Measurements from ENCODE around the gene RARRES2. TPM values are rescaled to one million over a fixed set of nuclear protein-coding genes. Genes with fewer than 3 reads are reported as not detected.

Gene RARRES2
- total and polyA plus RNA-seq, 2 of the 13 experiments (the other 11 are each of a cell fraction or from before 2014, with no cell fraction given), result 134 to 172 TPM

DNA sequence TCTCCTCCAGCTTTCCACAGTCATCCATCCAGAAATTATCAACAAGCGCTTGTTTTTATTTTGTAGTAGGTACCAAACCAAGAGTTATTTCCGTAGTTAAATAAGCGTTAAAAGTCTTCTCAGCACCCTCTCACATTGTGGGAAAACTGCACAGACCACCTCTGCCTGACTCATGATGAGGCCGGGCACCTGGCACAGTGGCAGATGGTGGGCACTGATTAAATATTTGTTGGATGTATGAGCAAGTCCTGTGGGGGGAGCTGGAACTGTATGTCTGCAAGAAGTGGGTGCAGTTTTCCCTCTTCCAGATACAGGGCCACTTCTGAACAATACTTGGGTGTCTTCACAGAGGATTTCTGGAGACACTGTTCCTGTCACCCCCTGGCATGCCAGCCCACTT is 21.9 kb upstream of the RARRES2 start (continued):
- TF ChIP-seq SRSF4 (IDR thresholded peaks at IDR 0.05; ENCODE audit: low read depth, low read length, poor library complexity, severe bottlenecking), result no peak
- no peak for TF ChIP-seq ZNF598 (CRISPR knock-in tag; IDR thresholded peaks at IDR 0.05; ENCODE audit: borderline replicate concordance)
- TF ChIP-seq ZNF383 (CRISPR knock-in tag; IDR thresholded peaks at IDR 0.05; ENCODE audit: borderline replicate concordance), result no peak
- TF ChIP-seq, protein P1, sequence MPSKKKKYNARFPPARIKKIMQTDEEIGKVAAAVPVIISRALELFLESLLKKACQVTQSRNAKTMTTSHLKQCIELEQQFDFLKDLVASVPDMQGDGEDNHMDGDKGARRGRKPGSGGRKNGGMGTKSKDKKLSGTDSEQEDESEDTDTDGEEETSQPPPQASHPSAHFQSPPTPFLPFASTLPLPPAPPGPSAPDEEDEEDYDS (CRISPR knock-in tag; IDR thresholded peaks at IDR 0.05), result no peak
- no peak for TF ChIP-seq ZNF510 (CRISPR knock-in tag; IDR thresholded peaks at IDR 0.05; ENCODE audit: low read depth)

DNA sequence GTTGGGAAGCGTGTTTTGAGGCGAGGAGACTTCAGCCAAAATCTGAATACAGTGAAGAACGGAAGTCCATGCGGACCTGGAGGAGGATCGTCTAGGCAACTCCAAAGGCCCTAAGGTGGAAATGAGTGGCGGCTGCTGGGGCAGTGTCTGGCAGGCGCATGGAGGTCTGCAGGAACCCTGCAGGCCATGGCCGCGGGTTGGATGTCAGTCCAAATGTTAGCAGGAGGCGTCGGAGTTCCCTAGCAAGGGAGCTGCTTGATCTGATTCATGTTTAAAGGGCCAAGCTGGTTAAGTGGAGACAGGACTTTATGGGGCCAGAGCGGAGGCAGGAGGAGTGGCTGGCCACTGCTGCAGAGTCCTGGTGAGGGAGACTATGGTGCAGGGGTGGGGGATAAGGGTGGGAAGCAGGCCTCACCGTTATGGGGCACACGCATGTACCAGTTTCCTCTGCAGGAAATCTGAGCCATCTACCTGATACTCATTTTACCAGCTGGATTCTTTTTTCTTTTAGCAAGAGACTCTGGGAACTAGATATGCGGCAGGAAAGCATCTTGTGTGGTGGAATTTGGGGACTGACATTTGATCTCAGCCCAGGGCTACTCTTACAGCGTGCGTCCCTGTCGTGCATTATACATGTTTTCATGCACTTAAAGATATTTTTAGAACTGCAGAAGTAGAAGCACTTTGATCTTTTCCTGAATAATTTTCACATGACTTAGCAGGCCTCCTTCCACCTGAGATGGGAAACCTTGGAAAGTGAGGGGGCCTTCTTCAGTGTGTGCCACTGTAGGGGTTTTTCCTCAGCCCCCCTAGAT is 20.6 kb upstream of the RARRES2 start:
- H4K20me1 ChIP-seq (ENCODE audit: insufficient read depth, low read length), result no peaks in the 10 kb centered on the region
- TF ChIP-seq, protein P2, sequence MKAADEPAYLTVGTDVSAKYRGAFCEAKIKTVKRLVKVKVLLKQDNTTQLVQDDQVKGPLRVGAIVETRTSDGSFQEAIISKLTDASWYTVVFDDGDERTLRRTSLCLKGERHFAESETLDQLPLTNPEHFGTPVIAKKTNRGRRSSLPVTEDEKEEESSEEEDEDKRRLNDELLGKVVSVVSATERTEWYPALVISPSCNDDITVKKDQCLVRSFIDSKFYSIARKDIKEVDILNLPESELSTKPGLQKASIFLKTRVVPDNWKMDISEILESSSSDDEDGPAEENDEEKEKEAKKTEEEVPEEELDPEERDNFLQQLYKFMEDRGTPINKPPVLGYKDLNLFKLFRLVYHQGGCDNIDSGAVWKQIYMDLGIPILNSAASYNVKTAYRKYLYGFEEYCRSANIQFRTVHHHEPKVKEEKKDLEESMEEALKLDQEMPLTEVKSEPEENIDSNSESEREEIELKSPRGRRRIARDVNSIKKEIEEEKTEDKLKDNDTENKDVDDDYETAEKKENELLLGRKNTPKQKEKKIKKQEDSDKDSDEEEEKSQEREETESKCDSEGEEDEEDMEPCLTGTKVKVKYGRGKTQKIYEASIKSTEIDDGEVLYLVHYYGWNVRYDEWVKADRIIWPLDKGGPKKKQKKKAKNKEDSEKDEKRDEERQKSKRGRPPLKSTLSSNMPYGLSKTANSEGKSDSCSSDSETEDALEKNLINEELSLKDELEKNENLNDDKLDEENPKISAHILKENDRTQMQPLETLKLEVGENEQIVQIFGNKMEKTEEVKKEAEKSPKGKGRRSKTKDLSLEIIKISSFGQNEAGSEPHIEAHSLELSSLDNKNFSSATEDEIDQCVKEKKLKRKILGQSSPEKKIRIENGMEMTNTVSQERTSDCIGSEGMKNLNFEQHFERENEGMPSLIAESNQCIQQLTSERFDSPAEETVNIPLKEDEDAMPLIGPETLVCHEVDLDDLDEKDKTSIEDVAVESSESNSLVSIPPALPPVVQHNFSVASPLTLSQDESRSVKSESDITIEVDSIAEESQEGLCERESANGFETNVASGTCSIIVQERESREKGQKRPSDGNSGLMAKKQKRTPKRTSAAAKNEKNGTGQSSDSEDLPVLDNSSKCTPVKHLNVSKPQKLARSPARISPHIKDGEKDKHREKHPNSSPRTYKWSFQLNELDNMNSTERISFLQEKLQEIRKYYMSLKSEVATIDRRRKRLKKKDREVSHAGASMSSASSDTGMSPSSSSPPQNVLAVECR (CRISPR knock-in tag; IDR thresholded peaks at IDR 0.05; ENCODE audit: borderline replicate concordance), result no peak
- no peak for TF ChIP-seq SIX4 (CRISPR knock-in tag; IDR thresholded peaks at IDR 0.05)
- no peak for TF ChIP-seq HOXD1 (CRISPR knock-in tag; IDR thresholded peaks at IDR 0.05)
- TF ChIP-seq ZSCAN25 (CRISPR knock-in tag; IDR thresholded peaks at IDR 0.05), result peak; percentile 74; the same call in 1 of the 2 replicates
- no peak overlapping the region for H3K4me3 ChIP-seq (replicated peaks in 1 of 3; ENCODE audit: insufficient read depth in 1 of 3, low read depth in 2 of 3, low read length in 3 of 3)
- H3K36me3 ChIP-seq (replicated peaks in 1 of 2; ENCODE audit: control insufficient read depth in 1 of 2, insufficient read depth in 2 of 2, low read length in 2 of 2), result no peaks in the 10 kb centered on the region
- peaks cover 38% of the 10 kb centered on the region for H3K4me1 ChIP-seq (ENCODE audit: insufficient read depth, low read length)
- H3K9me3 ChIP-seq (ENCODE audit: low read length), result no peaks in the 10 kb centered on the region
- in situ Hi-C loops (cut with HindIII; ENCODE audit: extremely low pct_ligation_motif_present, low pct_unique_long_range_greater_than_20kb) (no loop called here), intact Hi-C loops (cut with micrococcal nuclease; ENCODE audit: unreplicated experiment) (no loop called here)
- no peak overlapping the region for H3K27ac ChIP-seq (ENCODE audit: extremely low read length, insufficient read depth, low read length)
- BruUV-seq (replicated peaks), result no TSS peak
- no peaks in the 10 kb centered on the region for H3K79me2 ChIP-seq (ENCODE audit: insufficient read depth, low read length)
- ATAC-seq (peak; percentile 43), DNase-seq (ENCODE audit: low spot score) (no peak), FAIRE-seq (no peak)
- no peaks in the 10 kb centered on the region for H3K27me3 ChIP-seq (ENCODE audit: control insufficient read depth in 1 of 2, insufficient read depth in 2 of 2, low read length in 2 of 2)
- H3K9ac ChIP-seq (ENCODE audit: insufficient read depth, low read depth, low read length), result no peak overlapping the region
- ChIA-PET POLR2A (interaction anchor here (0.9 to 2.0 kb wide), 3 partner anchors 16 to 39 kb away, joined by 3 to 7 read pairs (median 4); partner anchors contain the start of genes ACTR3C and LRRC61), CTCF (ENCODE audit: low intra/inter-chr PET ratio, low total read pairs) (no interaction called here)
- H3K4me2 ChIP-seq (ENCODE audit: low read depth, low read length), result peak overlapping the region; percentile 29; the same call in 1 of the 2 replicates
- 52% methylated on average over 18 of the region's 18 CpGs for WGBS (ENCODE audit: low lambda C conversion rate)
- no peak overlapping the region for H2AFZ ChIP-seq (ENCODE audit: low read length)

Measured in HepG2 (cell line).